Measurements from ENCODE around the gene TMEM63B. TPM values are rescaled to one million over a fixed set of nuclear protein-coding genes. Genes with fewer than 3 reads are reported as not detected.

The TMEM63B gene
- total and polyA plus RNA-seq, 9 of the 15 experiments (the other 6 are each of a cell fraction or from before 2014, with no cell fraction given), result 0.14 to 39.4 (median 14.4) TPM

- CTCF ChIA-PET (ENCODE audit: low intra/inter-chr PET ratio), result no interaction called here
- no peak for FAIRE-seq
These were observed 51.2 kb downstream of the TMEM63B start for GRCh38 chr6:44178424-44179071.

More at GRCh38 chr6:44178424-44179071, 51.2 kb downstream of the TMEM63B start:
- Histone ChIP-seq H3K4me3 (no peak overlapping the region), H3K79me2 (ENCODE audit: control insufficient read depth, insufficient read depth, low read length) (no peaks in the 10 kb centered on the region), H3K36me3 (ENCODE audit: control insufficient read depth, insufficient read depth, low read length) (no peaks in the 10 kb centered on the region), H3K27me3 (ENCODE audit: control insufficient read depth in 2 of 2, insufficient read depth in 2 of 2, low read length in 2 of 2) (peaks cover 2 to 21% of the 10 kb centered on the region in 2 experiments; a peak in 2 of 5 replicates), H2AFZ (ENCODE audit: low read depth, low read length) (no peak overlapping the region), H3K9ac (ENCODE audit: insufficient read depth in 1 of 2, low read depth in 2 of 2, low read length in 2 of 2) (no peak overlapping the region), H3K27ac (ENCODE audit: extremely low read depth, low read depth, low read length) (no peak overlapping the region), H3K9me3 (replicated peaks; ENCODE audit: control insufficient read depth, insufficient read depth, low read depth, low read length) (no peaks in the 10 kb centered on the region), H3K4me1 (replicated peaks in 1 of 2; ENCODE audit: control insufficient read depth in 2 of 2, insufficient read depth in 2 of 2, low read length in 2 of 2) (peaks cover 0 to 11% of the 10 kb centered on the region in 2 experiments; a peak in 2 of 5 replicates), H4K20me1 (replicated peaks; ENCODE audit: control insufficient read depth, insufficient read depth, low read length) (no peaks in the 10 kb centered on the region), H3K4me2 (ENCODE audit: insufficient read depth, low read length) (no peak overlapping the region), H3K9me1 (ENCODE audit: control insufficient read depth, insufficient read depth, low read length) (no peaks in the 10 kb centered on the region)
- intact Hi-C loops (cut with micrococcal nuclease), result no loop called here
- no peak for DNase-seq (ENCODE audit: extremely low read depth in 1 of 4, low spot score in 3 of 4)
- TF ChIP-seq ZNF121 (CRISPR knock-in tag; conservative IDR thresholded peaks at IDR 0.05) (peak; percentile 81), ZBTB11 (CRISPR knock-in tag; IDR thresholded peaks at IDR 0.05) (no peak)
- 14% methylated on average over 8 of the region's 9 CpGs for WGBS (ENCODE audit: insufficient coverage, low coverage, missing lambda C conversion rate)
- BruUV-seq (replicated peaks), result no TSS peak
- no peak for ATAC-seq
- in situ Hi-C loops (cut with MboI), result no loop called here
- POLR2A ChIA-PET, result interaction anchor here (0.5 to 3.0 kb wide), 5 partner anchors 8 to 738 kb away, joined by 3 to 17 read pairs (median 3); partner anchors contain the start of gene HSP90AB1
